NCI-H1048 (cell line): ENCODE data around the gene MRM3.
A peak's percentile ranks its signal among the peaks of the same experiment; 100 is the strongest.
"Not testable (repeated sequence)": the region's sequence is repeated elsewhere in the genome, so short reads cannot be mapped to it uniquely, and the experiment has no call there.

Experiments used
- DNase-seq: peaks from one replicate; lab custom pipeline; 2025; lab: John Stamatoyannopoulos, UW

MRM3 gene

DNA sequence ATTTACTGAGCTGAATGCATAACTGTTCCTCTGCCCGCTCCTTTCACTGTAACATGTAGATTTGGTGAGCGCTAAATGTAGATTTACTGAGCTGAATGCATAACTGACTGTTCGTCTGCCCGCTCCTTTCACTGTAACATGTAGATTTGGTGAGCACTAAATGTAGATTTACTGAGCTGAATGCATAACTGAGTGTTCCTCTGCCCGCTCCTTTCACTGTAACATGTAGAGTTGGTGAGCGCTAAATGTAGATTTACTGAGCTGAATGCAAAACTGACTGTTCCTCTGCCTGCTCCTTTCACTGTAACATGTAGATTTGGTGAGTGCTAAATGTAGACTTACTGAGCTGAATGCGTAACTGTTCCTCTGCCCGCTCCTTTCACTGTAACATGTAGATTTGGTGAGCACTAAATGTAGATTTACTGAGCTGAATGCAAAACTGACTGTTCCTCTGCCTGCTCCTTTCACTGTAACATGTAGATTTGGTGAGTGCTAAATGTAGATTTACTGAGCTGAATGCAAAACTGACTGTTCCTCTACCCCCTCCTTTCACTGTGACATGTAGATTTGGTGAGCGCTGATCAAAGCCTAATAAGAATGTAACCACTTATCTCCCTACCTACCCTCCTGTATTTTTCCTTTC is 26.7 kb upstream of the MRM3 start:
- not testable (repeated sequence) for DNase-seq

DNA sequence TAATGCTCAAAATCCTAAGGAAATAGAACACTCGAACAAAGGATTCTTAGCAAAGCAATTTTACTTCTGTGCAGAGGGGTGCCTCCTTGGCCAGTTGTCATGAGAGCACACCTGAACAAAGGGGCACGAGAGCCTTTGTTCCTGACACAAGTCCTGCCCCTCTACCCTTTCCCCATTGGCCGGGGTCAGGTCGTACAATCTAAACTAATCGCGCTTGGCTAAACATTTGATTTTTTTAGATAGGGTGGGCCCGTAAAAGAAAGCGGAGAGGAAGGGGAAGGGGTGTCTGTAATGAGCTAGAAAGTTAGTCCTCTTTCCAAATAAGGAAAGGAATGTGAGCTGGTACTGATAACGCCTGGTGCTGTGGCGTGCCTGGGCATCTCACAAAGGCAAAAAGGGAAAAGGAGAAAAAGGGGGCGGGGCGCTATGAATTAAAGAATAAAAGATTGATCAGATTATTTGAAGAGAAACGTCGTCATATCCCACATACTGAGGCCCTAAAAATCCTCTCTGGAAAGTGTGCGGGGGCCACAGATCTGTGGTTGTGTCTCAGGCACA is 26.1 kb upstream of the MRM3 start:
- not testable (repeated sequence) for DNase-seq

GRCh38 chr17:759964-760363 is 22.2 kb upstream of the MRM3 start:
- no peak for DNase-seq

GRCh38 chr17:760371-760770 is 21.8 kb upstream of the MRM3 start:
- no peak for DNase-seq

- DNase-seq: no peak
Observed at GRCh38 chr17:767076-767475, 15.1 kb upstream of the MRM3 start.

GRCh38 chr17:773016-773415 is 9.1 kb upstream of the MRM3 start:
- DNase-seq: no peak

DNA sequence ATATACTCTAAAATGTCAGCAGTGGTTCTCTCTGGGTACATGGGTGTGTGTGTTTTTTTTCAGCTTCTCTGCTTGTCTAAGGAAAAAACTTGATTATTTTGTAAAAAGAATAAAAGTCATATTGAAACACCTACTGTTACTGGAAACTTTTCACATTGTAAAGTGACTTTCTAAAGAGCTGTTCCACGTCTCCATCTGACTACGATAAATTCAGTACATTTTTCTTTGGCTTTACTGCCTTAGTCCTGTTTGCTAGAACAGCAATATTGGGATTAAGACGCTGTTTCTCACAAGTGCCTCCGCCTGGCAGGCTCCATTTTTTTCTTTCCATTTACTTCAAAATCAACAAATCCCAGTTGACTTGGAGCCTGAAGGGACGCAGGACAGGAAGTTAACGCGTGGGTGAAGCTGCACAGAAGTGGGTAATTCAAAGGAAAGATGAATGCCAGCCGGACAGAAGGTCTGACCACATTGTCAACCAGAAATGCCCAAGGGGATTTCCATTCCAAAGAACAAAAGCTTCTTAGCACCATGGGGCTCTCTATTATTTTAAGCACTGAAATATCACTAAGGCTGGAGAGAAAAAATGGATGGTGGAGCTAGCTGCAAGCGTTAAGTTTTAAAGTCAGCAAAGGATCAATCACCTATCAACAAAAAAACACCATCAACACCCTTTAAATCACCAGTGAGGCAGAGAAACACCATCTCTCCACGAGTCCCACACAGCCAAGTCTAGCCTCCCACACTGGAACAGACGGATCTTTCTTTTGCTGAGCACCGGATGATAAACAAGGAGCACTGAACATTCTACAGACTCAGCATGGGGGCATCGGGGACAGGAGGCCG is 8.5 kb upstream of the MRM3 start:
- DNase-seq: no peak

DNA sequence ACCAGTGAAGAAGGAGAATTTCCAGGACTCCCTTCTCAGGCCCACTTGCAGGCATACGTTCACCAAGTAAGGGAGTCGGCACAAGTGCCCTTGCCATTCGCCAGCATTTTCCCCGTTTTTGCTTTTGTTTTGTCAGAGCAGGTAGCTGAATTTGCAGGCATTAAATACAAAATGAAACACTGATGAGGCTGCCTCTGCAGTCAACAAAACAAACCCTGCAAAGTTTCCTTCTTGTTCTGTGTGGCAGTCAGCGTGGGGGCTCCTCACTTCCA is 7.9 kb upstream of the MRM3 start:
- DNase-seq: no peak

DNA sequence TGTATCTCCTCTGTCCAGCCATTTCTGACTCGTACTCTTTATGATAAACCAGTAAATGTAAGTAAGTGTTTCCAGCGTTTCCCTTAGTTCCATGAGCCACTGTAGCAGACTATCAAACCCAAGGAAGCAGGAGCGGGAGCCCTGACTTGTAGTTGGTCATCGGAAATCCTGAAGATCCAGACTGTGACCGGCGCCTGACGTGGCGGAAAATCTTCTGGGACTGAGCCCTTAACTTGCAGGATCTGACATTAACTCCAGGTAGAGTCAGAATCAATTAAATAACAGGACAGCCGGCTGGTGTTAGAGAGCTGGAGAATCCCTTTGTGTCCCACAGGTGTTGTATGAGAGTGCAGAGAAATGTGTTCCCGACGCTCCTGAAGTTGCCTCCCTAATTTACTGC is 4.1 kb upstream of the MRM3 start:
- no peak for DNase-seq

GRCh38 chr17:784143-784542 is 2.0 kb downstream of the MRM3 start:
- no peak for DNase-seq

DNA sequence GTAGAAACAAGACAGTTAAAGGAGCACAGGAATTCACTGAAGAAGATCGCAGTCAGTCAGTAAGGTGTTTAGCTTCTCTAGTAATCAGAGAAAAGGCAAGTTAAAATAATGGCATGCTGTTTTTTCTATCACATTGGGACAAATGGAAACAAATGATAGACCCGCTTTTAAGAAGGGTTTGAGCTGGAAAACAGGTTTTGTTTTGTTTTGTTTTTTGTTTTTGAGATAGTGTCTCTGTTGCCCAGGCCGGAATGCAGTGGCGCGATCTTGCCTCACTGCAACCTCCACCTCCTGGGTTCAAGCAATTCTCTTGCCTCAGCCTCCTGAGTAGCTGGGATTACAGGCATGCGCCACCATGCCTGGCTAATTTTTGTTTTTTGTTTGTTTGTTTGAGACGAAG is 3.7 kb downstream of the MRM3 start:
- DNase-seq: not testable (repeated sequence)

- DNase-seq: no peak
Observed at GRCh38 chr17:787641-788221, 5.6 kb downstream of the MRM3 start.

- DNase-seq: no peak
Observed at GRCh38 chr17:788551-788950, 6.4 kb downstream of the MRM3 start.

- DNase-seq: no peak
Observed at GRCh38 chr17:789160-789840, 7.1 kb downstream of the MRM3 start.

GRCh38 chr17:789931-790873 is 8.0 kb downstream of the MRM3 start:
- DNase-seq: not testable (repeated sequence)

DNA sequence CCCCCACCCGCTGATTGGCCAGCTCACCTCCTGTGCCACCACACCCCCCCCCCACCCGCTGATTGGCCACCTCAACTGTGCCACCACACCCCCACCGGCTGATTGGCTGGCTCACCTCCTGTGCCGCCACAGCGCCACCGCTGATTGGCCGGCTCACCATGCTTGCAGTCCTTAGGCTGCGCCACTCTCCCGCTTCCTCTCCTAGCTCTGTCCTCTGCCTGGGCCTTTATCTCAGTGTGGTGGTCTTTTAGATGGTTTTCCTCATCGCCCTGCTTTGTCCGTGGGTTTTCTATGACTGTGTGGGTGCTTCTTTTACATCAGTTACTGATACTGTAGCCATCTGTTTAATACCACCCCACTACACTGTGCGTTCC is 8.7 kb downstream of the MRM3 start:
- not testable (repeated sequence) for DNase-seq

- DNase-seq: no peak
Observed at GRCh38 chr17:791829-792228, 9.7 kb downstream of the MRM3 start.

DNA sequence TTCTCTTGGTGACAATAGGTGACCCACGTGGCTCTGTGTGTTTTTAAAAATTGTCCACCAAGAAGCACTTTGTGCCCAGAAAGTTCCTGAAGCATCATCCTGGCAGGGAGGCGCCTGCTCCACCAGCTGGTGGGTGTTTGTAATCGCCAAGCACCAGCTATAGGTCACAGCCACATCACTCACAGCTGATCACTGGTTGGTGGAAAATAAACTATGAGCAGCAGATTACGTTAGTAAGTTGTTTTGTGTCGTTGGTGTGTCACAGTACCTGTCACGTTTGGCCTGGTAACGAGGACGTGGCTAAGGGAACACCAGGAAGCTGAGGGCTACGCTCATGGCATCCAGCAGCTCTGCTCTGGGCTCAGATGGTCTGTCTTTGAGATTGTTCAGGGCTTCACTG is 10.1 kb downstream of the MRM3 start:
- no peak for DNase-seq

- DNase-seq: peak; percentile 27
Observed at GRCh38 chr17:794876-795275, 12.7 kb downstream of the MRM3 start.

GRCh38 chr17:795276-795675 is 13.1 kb downstream of the MRM3 start:
- DNase-seq: no peak

DNA sequence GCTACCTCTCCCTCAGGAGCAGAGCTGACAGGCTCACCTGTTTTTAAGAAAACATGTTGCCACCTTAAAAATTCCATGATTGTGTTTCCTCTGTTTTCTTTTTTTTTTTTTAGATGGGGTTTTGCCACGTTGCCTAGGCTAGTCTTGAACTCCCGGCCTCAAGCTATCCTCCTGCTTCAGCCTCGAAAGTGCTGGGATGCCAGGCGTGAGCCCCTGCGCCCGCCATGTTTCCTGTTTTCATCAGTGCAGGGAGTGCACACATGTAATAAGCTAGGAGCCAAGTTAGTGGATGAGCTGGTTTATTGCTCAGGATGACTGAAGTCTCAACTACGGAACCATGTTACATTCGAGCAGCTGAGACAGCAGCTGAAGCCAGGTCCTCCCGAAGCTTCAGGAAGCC is 13.6 kb downstream of the MRM3 start:
- no peak for DNase-seq

DNA sequence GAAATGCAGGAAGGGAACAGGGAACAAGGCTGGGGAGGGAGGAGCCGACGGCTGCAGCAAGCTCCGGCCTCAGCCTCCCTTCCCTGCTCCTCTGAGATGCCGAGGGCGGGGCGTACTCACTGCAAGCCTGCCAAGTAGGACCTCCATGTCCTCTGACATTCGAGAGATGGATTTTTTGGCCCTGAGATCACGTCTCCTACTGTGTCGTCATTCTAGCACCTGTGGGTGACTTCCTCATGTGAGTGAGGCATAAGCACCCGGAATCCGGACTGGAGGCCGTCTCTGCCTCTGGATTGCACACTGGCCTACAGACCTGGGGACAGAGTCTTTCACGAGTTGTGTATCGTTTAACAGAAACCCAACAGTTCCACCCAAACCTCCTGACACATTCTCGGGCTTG is 14.5 kb downstream of the MRM3 start:
- DNase-seq: no peak
